Upper lobe of right lung (tissue), 1 donor: Measurements from ENCODE around the gene ESR2. TPM values are rescaled to one million over a fixed set of nuclear protein-coding genes. Genes with fewer than 3 reads are reported as not detected.
A peak's percentile ranks its signal among the peaks of the same experiment; 100 is the strongest.

ENCODE experiments used
- ATAC-seq: fragments of 200-7000 bp; cut with Tn5 transposase; one replicate; pipeline ENCODE4 v1.9.1; 2020; ENCODE audit warnings: mild to moderate bottlenecking, moderate library complexity
- DNase-seq: peaks from one replicate; pipeline ENCODE4 v3.0.0-alpha.2; 2020
- H3K27ac ChIP-seq: fragments of 200-600 bp; one replicate; pipeline ENCODE4 v1.8.0; 2022
- H3K27me3 ChIP-seq: fragments of 200-600 bp; one replicate; pipeline ENCODE4 v1.8.0; 2022; ENCODE audit warnings: mild to moderate bottlenecking
- H3K36me3 ChIP-seq: fragments of 200-600 bp; one replicate; pipeline ENCODE4 v1.8.0; 2022
- H3K4me1 ChIP-seq: fragments of 200-600 bp; one replicate; pipeline ENCODE4 v1.8.0; 2022
- H3K4me3 ChIP-seq: fragments of 200-600 bp; one replicate; pipeline ENCODE4 v1.8.0; 2022; ENCODE audit warnings: mild to moderate bottlenecking
- H3K9me3 ChIP-seq: fragments of 200-600 bp; one replicate; pipeline ENCODE4 v1.8.0; 2022
- intact Hi-C: fragments of 100-400 bp; cut with DNase I; formaldehyde crosslinking; loops from one replicate; pipeline ENCODE4 v1.11.0; 2022
- total RNA-seq: library from RNA; stranded (reverse); fragmentation: NEBNext Ultra II Directional; extraction: Animal tissue kit (Norgen Biotek cat#: 25700); gene quantifications from one replicate; pipeline ENCODE4 v1.2.1, GENCODE V29; 2021
- TF ChIP-seq, protein P1 (sequence below): fragments of 200-600 bp; IDR thresholded peaks from one replicate; pipeline ENCODE4 v1.8.0; 2022; ENCODE audit warnings: antibody characterized with exemption
- donor health status: DM: no; HTN: yes; CAD: no; lungs with severe emphysema.

Gene ESR2
- total RNA-seq, 1 donor from 2014 or later = 1.3 TPM

DNA sequence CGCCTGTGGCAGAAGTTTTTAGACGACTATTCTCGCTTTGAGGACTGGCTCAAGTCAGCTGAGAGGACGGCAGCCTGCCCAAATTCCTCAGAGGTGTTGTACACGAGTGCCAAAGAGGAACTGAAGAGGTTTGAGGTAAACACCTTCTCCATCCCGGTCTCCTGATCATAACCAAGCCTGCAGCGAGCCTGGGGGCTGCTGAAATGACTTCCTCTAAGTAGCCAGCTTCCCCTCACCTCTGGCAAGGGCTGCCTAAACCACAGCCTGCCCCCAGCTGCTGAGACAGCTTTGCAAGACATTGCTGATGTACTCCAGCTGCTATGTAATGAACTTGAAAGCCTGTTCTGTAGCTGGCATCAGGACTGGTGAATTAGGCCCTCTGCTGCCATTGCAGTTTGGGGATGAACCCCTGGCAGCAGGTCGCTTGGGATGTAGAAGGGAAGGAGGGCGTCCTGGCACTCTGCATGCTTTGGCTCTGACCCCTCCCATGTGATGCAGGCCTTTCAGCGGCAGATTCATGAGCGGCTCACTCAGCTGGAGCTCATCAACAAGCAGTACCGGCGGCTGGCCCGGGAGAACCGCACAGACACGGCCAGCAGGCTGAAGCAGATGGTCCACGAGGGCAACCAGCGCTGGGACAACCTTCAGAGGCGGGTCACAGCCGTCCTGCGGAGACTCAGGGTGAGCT, 84.6 kb downstream of the ESR2 start:
- H3K36me3 ChIP-seq = peaks cover 45% of the 10 kb centered on the region
- TF ChIP-seq, protein P1, sequence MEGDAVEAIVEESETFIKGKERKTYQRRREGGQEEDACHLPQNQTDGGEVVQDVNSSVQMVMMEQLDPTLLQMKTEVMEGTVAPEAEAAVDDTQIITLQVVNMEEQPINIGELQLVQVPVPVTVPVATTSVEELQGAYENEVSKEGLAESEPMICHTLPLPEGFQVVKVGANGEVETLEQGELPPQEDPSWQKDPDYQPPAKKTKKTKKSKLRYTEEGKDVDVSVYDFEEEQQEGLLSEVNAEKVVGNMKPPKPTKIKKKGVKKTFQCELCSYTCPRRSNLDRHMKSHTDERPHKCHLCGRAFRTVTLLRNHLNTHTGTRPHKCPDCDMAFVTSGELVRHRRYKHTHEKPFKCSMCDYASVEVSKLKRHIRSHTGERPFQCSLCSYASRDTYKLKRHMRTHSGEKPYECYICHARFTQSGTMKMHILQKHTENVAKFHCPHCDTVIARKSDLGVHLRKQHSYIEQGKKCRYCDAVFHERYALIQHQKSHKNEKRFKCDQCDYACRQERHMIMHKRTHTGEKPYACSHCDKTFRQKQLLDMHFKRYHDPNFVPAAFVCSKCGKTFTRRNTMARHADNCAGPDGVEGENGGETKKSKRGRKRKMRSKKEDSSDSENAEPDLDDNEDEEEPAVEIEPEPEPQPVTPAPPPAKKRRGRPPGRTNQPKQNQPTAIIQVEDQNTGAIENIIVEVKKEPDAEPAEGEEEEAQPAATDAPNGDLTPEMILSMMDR = no peak
- peaks cover 9% of the 10 kb centered on the region for H3K4me1 ChIP-seq
- peak; percentile 81 for ATAC-seq
- intact Hi-C loops = no loop called here
- no peaks in the 10 kb centered on the region for H3K27me3 ChIP-seq
- peak overlapping the region; percentile 71 for H3K27ac ChIP-seq
- no peaks in the 10 kb centered on the region for H3K9me3 ChIP-seq
- DNase-seq = peak; percentile 88
- peak overlapping the region; percentile 0 for H3K4me3 ChIP-seq

DNA sequence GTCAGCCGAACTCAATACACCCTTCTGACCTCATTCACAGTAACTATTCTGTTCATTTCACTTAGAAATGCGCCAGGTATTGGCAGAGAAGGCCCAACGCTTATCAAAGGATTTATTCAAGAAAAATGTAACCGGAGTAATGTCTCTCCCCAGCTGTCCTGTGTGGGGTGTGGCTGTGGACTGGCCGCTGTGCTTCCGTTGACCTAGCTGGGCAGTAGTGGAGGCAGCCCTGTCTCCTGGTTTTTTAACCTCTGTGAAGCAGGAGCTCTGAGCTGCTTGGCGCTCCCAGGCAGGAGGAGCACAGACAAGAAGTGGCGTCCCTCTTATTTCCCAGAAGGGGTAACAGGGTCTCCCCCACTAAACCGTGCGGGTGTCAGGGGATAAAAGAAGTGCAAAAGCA, 85.2 kb downstream of the ESR2 start:
- Histone ChIP-seq H3K27me3 (no peaks in the 10 kb centered on the region), H3K9me3 (no peaks in the 10 kb centered on the region), H3K4me1 (peaks cover 3% of the 10 kb centered on the region), H3K4me3 (no peak overlapping the region), H3K36me3 (peaks cover 39% of the 10 kb centered on the region), H3K27ac (peak overlapping the region; percentile 71)
- intact Hi-C loops = no loop called here
- TF ChIP-seq, protein P1 = no peak
- DNase-seq (no peak), ATAC-seq (peak; percentile 42)

DNA sequence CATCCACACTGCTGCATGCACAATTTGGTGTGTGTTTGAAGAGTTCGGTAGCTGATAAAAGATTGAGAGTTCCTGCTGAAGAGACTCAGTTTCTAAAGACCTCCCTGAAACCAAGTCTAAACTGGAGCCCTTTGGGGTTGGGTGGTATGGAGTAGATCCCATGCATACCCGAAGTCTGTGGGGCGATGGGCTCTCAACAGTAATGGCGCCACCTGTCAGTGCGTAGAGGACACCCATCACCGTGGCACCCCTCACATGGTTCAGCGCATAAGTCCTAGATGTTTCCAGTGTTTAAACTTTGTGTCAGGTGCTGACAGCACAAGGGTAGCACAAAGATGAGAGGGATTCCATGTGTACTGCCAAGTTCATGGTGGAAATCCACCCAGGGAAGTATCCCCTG, 85.9 kb downstream of the ESR2 start:
- ATAC-seq (no peak), DNase-seq (no peak)
- TF ChIP-seq, protein P1 = no peak
- Histone ChIP-seq H3K4me1 (no peaks in the 10 kb centered on the region), H3K9me3 (no peaks in the 10 kb centered on the region), H3K4me3 (no peak overlapping the region), H3K27ac (peak overlapping the region; percentile 71), H3K27me3 (no peaks in the 10 kb centered on the region), H3K36me3 (peaks cover 31% of the 10 kb centered on the region)
- intact Hi-C loops = no loop called here

DNA sequence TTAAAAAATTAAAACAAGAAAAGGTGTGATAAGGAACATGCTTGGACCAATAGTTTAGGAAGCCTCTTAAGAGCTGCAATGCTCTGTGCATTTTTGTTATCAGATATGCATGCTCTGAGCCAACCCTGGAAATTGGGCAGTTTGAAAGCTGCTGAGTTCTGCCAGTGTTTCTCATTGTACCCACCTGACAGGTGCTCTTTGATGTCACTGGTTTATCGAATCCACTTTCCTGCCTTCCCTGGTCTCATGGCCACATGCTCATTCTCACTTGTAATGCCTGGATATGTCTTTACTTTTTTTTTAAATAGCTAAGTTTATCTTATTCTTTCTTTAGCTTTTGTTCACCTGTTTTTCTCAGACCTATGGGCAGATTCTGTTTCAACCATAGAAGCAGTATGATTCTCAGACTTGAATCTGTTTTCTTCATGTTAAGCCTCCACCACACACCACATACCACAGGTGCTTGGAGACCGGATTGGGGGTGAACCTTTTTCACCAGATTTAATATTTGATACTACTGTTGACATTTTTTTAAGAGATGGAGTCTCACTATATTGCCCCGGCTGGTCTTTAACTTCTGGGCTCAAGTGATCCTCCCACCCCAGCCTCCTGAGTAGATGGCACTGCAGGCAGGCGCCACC, 90.7 kb downstream of the ESR2 start:
- no peaks in the 10 kb centered on the region for H3K36me3 ChIP-seq
- DNase-seq (no peak), ATAC-seq (no peak)
- H3K9me3 ChIP-seq = no peaks in the 10 kb centered on the region
- no peaks in the 10 kb centered on the region for H3K27me3 ChIP-seq
- intact Hi-C loops = no loop called here
- H3K27ac ChIP-seq = no peak overlapping the region
- TF ChIP-seq, protein P1 = no peak
- no peak overlapping the region for H3K4me3 ChIP-seq
- peaks cover 15% of the 10 kb centered on the region for H3K4me1 ChIP-seq

DNA sequence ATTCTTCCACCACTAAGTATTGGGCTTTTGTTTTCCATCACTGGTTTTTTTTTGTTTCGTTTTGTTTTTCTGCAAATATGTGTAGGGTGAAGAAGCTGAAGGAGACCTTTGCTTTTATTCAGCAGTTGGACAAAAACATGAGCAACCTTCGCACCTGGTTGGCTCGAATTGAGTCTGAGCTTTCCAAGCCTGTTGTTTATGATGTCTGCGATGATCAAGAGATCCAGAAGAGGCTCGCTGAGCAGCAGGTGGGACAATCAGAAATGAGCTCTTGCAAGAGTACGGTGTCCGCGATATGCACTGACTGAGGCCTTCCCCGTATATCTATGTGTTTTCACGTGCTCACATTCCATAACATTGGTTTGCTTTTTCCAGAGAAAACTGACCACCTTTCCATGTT, 91.5 kb downstream of the ESR2 start:
- TF ChIP-seq, protein P1 = no peak
- Histone ChIP-seq H3K9me3 (no peaks in the 10 kb centered on the region), H3K27ac (no peak overlapping the region), H3K36me3 (no peaks in the 10 kb centered on the region), H3K27me3 (no peaks in the 10 kb centered on the region), H3K4me1 (peaks cover 17% of the 10 kb centered on the region), H3K4me3 (no peak overlapping the region)
- DNase-seq (no peak), ATAC-seq (no peak)
- intact Hi-C loops = no loop called here
